Esophagus muscularis mucosa (tissue), 4 donors: ENCODE results near the gene USP34. TPM values are rescaled to one million over a fixed set of nuclear protein-coding genes. Genes with fewer than 3 reads are reported as not detected.

ENCODE experiments used
- DNase-seq: peaks from one replicate; pipeline ENCODE4 v3.0.0-alpha.2; 2017; ENCODE audit errors: extremely low spot score
- H3K27ac ChIP-seq, 4 donors: fragments of 200-600 bp; sonication (generic); replicated peaks in 1 of 4; 1 replicate in 3 of 4; 2 replicates in 1 of 4; pipeline ENCODE4 v1.5.1; 2016 to 2019; ENCODE audit warnings: mild to moderate bottlenecking in 1 of 4
- H3K27me3 ChIP-seq, 4 donors: fragments of 200-600 bp; sonication (generic); one replicate each; pipeline versions ENCODE4 v1.5.1 to v1.6.0; 2016 to 2019
- H3K36me3 ChIP-seq, 4 donors: fragments of 200-600 bp; sonication (generic); one replicate each; pipeline ENCODE4 v1.5.1; 2016 to 2019
- H3K4me1 ChIP-seq, 4 donors: fragments of 200-600 bp; sonication (generic); one replicate each; pipeline ENCODE4 v1.5.1; 2016 to 2019
- H3K4me3 ChIP-seq, 4 donors: fragments of 200-600 bp; sonication (generic); 1 replicate in 2 of 4; 2 replicates in 2 of 4; pipeline ENCODE4 v1.5.1; 2016 to 2019; ENCODE audit warnings: mild to moderate bottlenecking in 4 of 4, moderate library complexity in 1 of 4
- H3K9me3 ChIP-seq, 4 donors: fragments of 200-600 bp; sonication (generic); 1 replicate in 3 of 4; 2 replicates in 1 of 4; pipeline ENCODE4 v1.5.1; 2016 to 2019
- EP300 ChIP-seq: sonication (generic); formaldehyde crosslinking; IDR thresholded peaks from one replicate; pipeline ENCODE4 v1.6.1; 2017; ENCODE audit warnings: antibody characterized with exemption
- POLR2A ChIP-seq: fragments of 450-650 bp; IDR thresholded peaks from one replicate; pipeline ENCODE4 v1.6.1; 2017; ENCODE audit warnings: antibody characterized with exemption, moderate library complexity, mild to moderate bottlenecking, low read depth
- POLR2AphosphoS5 ChIP-seq, 2 donors: sonication (generic); formaldehyde crosslinking; IDR thresholded peaks; one replicate each; pipeline ENCODE4 v1.6.1; 2017; ENCODE audit warnings: antibody characterized with exemption in 2 of 2
- WGBS: methylation state at CpG from one replicate; pipeline ENCODE4 v1.1.5; 2018; 5-methylcytosine and 5-hydroxymethylcytosine counted together
- intact Hi-C: fragments of 100-400 bp; cut with DNase I; formaldehyde crosslinking; loops from one replicate; pipeline ENCODE4 v1.15.1; 2023
- total RNA-seq, 4 donors: library from RNA; depleted of rRNA; stranded (reverse); fragments of >200 nt; gene quantifications; one replicate each; pipeline versions ENCODE4 v1.1.0 to v1.2.1, GENCODE V29; 2016
- TF ChIP-seq, protein P1 (sequence below), 3 experiments: fragments of 200-600 bp in 2 of 3; fragments of 450-650 bp in 1 of 3; sonication (generic) in 2 of 3; IDR thresholded peaks; one replicate each; pipeline ENCODE4 v1.5.1; 2017 to 2019; ENCODE audit warnings: antibody characterized with exemption in 3 of 3, mild to moderate bottlenecking in 2 of 3, moderate library complexity in 1 of 3

USP34 gene
- total RNA-seq, 4 donors from 2014 or later: 124 to 137 (median 129) TPM

DNA sequence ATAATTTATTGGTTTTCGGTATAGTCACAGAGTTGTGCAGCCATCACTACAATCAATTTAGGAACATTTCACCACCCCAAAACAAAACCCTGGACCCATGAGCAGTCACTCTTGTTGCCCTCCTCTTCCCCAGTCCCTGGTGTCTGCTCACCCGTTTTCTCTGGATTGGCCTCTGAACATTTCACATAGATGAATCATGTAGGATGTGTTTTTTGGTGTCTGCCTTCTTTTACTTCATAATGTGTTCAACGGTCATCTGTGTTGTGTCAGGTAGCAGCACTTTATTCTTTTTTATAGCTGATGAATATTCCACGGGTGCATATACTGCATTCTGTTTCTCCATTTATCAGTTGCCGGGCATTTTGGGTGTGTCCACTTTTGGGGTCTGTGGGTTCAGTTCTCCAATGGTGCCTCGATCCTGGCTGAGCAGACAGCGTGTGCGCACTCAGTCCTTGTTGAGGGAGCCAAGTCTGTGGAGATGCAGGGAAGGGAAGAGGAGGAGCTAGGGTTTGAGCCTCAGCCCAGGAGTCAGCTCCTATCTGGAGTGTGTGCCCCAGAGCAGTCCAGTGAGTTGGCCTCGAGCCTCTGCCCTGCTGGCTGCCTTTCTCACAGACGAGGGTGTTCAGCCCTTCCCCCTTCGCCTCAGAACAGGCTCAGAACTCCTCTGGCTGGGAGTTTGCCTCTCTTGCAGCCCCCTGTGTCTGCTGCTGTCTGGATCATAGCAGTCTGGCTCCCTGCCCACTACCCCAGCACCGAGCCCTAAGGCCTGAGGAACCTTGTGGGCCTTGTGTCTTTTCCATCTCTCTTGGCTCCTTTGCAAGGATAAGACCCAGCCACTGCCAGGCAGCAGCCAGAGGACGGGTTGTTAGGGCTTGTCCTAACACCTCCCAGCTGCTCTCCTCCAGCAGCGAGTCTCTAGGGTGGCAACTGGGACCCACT is 290.9 kb downstream of the USP34 start:
- intact Hi-C loops: loop anchor here (10.0 kb wide), 1 partner anchor 115 kb away; the partner anchor contains the start of gene SANBR
- peak overlapping the region; percentile 7 to 85 (median 24) for H3K4me3 ChIP-seq
- H3K27me3 ChIP-seq: no peaks in the 10 kb centered on the region
- H3K27ac ChIP-seq: peak overlapping the region; percentile 98 to 99 (median 99)
- H3K4me1 ChIP-seq: peaks cover 44 to 64% (median 56%) of the 10 kb centered on the region in 4 donors
- no peaks in the 10 kb centered on the region for H3K9me3 ChIP-seq
- H3K36me3 ChIP-seq: peaks cover 23 to 57% (median 43%) of the 10 kb centered on the region in 4 donors
- TF ChIP-seq EP300 (no peak), POLR2AphosphoS5 (IDR thresholded peaks at IDR 0.05) (peak in 1 of 2 donors; percentile 50)
- peak; percentile 68 for DNase-seq
- 50% methylated on average over 13 of the region's 14 CpGs for WGBS

DNA sequence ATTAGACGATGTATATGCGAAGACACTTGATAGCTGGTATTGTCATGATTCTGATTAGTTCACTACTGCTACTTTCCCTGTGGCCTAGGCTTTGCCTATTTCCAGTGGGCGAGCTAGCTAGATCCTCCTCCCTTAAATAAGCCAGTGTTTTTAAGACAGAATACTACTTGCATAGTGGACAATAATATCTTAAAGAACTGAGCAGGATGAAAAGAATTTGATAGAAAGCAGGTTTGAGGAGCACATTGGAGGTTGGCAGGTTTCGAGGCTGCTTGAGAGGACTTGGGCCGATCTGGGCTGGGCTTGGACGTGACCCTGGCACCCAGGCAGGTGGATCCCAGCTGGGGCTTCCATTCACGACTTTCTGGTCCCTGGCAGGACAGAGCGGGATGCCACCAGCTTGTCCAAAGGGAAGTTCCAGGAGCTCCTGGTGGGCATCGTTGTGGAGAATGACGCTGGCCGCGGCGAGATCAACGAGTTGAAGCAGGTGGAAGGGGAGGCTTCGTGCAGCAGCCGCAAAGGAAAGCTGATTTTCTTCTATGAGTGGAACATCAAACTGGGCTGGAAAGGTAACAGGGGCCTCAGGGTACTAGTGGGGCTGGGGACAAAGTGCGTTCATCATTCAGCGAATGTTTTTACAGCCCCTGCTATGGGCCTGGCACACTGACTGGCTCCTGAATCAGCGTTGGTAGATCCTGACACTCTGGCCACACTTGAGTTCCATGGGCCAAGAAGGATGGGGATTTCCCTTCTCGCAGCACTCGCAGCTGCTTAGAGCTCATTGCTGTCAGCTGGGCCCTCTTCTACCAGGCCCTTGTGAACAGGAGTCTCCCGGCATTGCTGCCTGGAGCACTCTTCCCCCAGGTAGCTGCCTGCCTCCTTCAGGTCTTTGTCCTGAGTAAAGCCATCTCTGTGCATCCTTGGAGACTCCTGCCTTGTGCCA is 292.0 kb downstream of the USP34 start:
- Histone ChIP-seq H3K9me3 (no peaks in the 10 kb centered on the region), H3K36me3 (peaks cover 15 to 46% (median 33%) of the 10 kb centered on the region in 4 donors), H3K27ac (peak overlapping the region; percentile 98 to 99 (median 99)), H3K4me1 (peaks cover 44 to 62% (median 56%) of the 10 kb centered on the region in 4 donors), H3K27me3 (no peaks in the 10 kb centered on the region), H3K4me3 (peak overlapping the region; percentile 85 to 96 (median 92))
- intact Hi-C loops: loop anchor here (10.0 kb wide), 1 partner anchor 114 kb away; the partner anchor contains the start of gene SANBR
- DNase-seq: no peak
- WGBS: 89% methylated on average over 22 of the region's 22 CpGs
- TF ChIP-seq POLR2AphosphoS5 (IDR thresholded peaks at IDR 0.05) (no peak), POLR2A (no peak), EP300 (no peak)
- TF ChIP-seq, protein P1, sequence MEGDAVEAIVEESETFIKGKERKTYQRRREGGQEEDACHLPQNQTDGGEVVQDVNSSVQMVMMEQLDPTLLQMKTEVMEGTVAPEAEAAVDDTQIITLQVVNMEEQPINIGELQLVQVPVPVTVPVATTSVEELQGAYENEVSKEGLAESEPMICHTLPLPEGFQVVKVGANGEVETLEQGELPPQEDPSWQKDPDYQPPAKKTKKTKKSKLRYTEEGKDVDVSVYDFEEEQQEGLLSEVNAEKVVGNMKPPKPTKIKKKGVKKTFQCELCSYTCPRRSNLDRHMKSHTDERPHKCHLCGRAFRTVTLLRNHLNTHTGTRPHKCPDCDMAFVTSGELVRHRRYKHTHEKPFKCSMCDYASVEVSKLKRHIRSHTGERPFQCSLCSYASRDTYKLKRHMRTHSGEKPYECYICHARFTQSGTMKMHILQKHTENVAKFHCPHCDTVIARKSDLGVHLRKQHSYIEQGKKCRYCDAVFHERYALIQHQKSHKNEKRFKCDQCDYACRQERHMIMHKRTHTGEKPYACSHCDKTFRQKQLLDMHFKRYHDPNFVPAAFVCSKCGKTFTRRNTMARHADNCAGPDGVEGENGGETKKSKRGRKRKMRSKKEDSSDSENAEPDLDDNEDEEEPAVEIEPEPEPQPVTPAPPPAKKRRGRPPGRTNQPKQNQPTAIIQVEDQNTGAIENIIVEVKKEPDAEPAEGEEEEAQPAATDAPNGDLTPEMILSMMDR (IDR thresholded peaks at IDR 0.05): no peak

DNA sequence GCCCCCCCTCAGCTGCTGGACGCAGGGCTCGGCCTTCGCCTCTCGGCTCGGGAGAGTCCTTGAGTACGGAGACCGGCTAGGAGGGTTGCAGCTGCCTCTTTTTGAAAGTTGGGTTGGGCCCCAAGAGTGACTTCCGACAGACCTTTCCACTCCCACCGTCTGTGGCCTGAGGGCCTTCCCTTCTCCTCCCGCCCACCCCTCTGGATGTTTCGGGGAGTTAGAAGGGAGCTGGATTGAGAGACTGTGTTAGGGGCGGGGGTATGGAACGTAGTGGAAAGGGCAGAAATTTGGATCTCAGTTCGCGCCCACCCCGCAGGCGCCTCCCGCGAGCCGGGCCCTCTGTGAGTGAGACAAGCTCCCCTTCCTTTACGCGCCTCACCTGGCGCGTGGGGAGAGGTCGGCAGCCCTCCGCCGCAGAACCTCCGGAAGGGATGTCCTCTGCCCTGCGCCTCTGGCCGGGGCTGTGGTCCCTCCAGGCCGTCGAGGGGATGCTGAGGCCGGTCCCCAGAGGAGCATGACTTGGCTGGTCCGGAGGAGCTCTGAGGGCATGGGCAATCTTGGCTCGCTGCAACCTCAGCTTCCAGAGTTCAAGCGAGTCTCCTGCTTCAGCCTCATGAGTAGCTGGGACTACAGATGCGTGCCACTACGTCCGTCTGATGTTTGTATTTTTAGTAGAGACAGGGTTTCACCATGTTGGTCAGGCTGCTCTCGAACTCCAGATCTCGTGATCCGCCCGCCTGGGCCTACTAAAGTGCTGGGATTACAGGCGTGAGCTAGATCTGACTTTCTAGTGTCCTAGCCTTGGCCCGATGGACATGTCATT is 292.9 kb downstream of the USP34 start:
- peaks cover 44 to 56% (median 56%) of the 10 kb centered on the region in 4 donors for H3K4me1 ChIP-seq
- TF ChIP-seq POLR2AphosphoS5 (IDR thresholded peaks at IDR 0.05) (peak in 1 of 2 donors; percentile 10), POLR2A (no peak)
- peak overlapping the region; percentile 85 to 96 (median 92) for H3K4me3 ChIP-seq
- H3K27ac ChIP-seq: peak overlapping the region; percentile 98 to 99 (median 99)
- 31% methylated on average over 14 of the region's 45 CpGs for WGBS
- peaks cover 5 to 37% (median 25%) of the 10 kb centered on the region in 4 donors for H3K36me3 ChIP-seq
- H3K9me3 ChIP-seq: no peaks in the 10 kb centered on the region
- no peak for DNase-seq
- intact Hi-C loops: loop anchor here (10.0 kb wide), 1 partner anchor 113 kb away; the partner anchor contains the start of gene SANBR
- H3K27me3 ChIP-seq: no peaks in the 10 kb centered on the region

DNA sequence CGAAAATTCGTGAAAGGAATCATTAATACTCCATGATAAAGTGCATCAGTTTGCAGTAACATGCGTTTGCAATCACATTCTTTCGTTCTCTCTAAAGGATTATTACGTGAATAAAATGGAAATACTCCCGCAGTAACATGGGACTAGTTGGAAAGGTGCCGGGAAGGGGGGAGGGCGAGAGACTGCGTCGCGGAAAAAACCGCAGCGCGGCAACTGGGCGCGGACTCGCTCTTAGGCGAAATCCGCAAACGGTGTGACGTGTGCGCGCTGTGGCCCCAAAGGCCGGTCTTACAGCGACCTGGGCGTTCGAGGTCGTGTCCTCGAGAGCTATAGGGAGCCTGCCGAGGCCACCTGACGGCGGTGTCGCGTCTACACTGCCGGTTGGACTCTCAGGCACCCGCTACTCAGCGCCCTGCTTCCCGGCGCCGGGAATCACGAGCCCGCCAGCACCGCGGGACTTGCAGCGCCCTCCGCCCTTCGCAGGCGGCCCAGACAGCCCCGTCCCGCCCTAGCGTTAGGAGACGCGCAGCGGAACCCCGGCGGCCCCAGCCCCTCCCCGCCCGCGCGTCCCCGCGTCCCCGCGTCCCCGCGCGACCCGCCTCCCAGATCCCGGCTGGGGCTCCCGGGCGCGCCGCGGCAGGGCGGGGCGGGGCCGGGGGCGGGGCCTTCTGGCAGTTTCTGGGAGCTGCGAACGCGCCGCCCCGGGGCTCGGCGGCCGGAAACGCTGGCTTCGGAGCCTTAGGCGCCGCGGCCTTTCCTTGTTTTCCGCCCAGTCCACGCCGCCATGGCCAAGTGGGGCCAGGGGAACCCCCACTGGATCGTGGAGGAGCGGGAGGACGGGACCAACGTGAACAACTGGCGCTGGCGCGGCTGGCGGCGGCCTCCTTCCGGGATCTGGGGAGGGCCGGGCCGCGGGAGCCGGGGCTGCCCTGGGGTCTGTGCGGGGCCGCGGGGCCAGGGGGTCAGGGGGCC is 293.8 kb downstream of the USP34 start:
- peak; percentile 96 for DNase-seq
- WGBS: 0% methylated on average over 20 of the region's 111 CpGs
- H3K4me1 ChIP-seq: peaks cover 44 to 49% (median 48%) of the 10 kb centered on the region in 4 donors
- H3K27me3 ChIP-seq: no peaks in the 10 kb centered on the region
- H3K9me3 ChIP-seq: no peaks in the 10 kb centered on the region
- H3K27ac ChIP-seq: peak overlapping the region; percentile 98 to 99 (median 99)
- intact Hi-C loops: loop anchor here (10.0 kb wide), 1 partner anchor 112 kb away; the partner anchor contains the start of gene SANBR
- H3K4me3 ChIP-seq: peak overlapping the region; percentile 85 to 96 (median 92)
- H3K36me3 ChIP-seq: peaks cover 0 to 28% (median 16%) of the 10 kb centered on the region in 4 donors
- TF ChIP-seq POLR2AphosphoS5 (IDR thresholded peaks at IDR 0.05): peak; percentile 86 to 95
- TF ChIP-seq, protein P1 (IDR thresholded peaks at IDR 0.05): peak in 1 of 3 experiments; percentile 23
- TF ChIP-seq POLR2A: peak; percentile 70
- no peak for TF ChIP-seq EP300
